IMR-90 (cell line): Measurements from ENCODE around the gene DERA.

ENCODE experiments used
- CEBPB ChIP-seq: IDR thresholded peaks from 2 replicates; pipeline ENCODE4 v1.6.1; 2012; ENCODE audit warnings: low read depth, low read length, improper control_type of control experiment
- CHD1 ChIP-seq: IDR thresholded peaks from 2 replicates; pipeline ENCODE4 v1.6.1; 2012; ENCODE audit warnings: low read depth, low read length, improper control_type of control experiment
- FOS ChIP-seq: fragments of 150-350 bp; IDR thresholded peaks from 2 replicates; pipeline ENCODE4 v1.6.1; 2016; ENCODE audit warnings: low read depth, low read length
- MAFK ChIP-seq: IDR thresholded peaks from 2 replicates; pipeline ENCODE4 v1.6.1; 2012; ENCODE audit warnings: low read depth, low read length, improper control_type of control experiment
- MXI1 ChIP-seq: IDR thresholded peaks from 2 replicates; pipeline ENCODE4 v1.6.1; 2012; ENCODE audit warnings: low read depth, mild to moderate bottlenecking, low read length, moderate library complexity, borderline replicate concordance
- POLR2A ChIP-seq: IDR thresholded peaks from 2 replicates; pipeline ENCODE4 v1.6.1; 2012; ENCODE audit warnings: mild to moderate bottlenecking, low read depth, low read length
- RAD21 ChIP-seq: IDR thresholded peaks from 2 replicates; pipeline ENCODE4 v1.6.1; 2012; ENCODE audit warnings: low read length, improper control_type of control experiment
- RCOR1 ChIP-seq: IDR thresholded peaks from 2 replicates; pipeline ENCODE4 v1.6.1; 2012; ENCODE audit warnings: mild to moderate bottlenecking, low read length, improper control_type of control experiment; ENCODE audit not compliant: insufficient replicate concordance
- SMC3 ChIP-seq: fragments of 150-350 bp; IDR thresholded peaks from 2 replicates; pipeline ENCODE4 v1.6.1; 2016; ENCODE audit warnings: low read depth, mild to moderate bottlenecking, antibody characterized with exemption, low read length, moderate library complexity
- TF ChIP-seq, protein P1 (sequence below): conservative IDR thresholded peaks from 2 replicates; pipeline ENCODE4 v1.5.1; 2012; ENCODE audit warnings: mild to moderate bottlenecking, low read depth, low read length, improper control_type of control experiment
- TF ChIP-seq, protein P2 (sequence below): fragments of 150-350 bp; IDR thresholded peaks from 2 replicates; pipeline ENCODE4 v1.6.1; 2017; ENCODE audit warnings: mild to moderate bottlenecking, antibody characterized with exemption, low read length, low read depth

DNA sequence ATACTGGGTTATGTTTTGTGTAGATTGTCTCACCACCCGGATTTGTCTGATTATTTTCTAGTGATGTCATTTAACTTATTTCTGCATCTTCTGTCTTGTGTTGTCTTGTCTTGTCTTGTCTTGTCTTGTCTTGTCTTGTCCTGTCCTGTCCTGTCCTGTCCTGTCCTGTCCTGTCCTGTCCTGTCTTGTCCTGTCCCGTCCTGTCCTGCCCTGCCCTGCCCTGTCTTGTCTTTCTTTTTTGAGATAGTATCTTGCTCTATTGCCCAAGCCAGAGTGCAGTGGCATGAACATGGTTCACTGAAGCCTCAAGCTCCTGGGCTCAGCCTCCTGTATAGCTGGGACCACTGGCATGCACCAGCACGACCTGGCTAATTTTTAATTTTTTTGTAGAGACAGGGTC lies 25.6 kb downstream of the DERA start:
- TF ChIP-seq POLR2A: no peak
- TF ChIP-seq MXI1: no peak
- TF ChIP-seq, protein P1, sequence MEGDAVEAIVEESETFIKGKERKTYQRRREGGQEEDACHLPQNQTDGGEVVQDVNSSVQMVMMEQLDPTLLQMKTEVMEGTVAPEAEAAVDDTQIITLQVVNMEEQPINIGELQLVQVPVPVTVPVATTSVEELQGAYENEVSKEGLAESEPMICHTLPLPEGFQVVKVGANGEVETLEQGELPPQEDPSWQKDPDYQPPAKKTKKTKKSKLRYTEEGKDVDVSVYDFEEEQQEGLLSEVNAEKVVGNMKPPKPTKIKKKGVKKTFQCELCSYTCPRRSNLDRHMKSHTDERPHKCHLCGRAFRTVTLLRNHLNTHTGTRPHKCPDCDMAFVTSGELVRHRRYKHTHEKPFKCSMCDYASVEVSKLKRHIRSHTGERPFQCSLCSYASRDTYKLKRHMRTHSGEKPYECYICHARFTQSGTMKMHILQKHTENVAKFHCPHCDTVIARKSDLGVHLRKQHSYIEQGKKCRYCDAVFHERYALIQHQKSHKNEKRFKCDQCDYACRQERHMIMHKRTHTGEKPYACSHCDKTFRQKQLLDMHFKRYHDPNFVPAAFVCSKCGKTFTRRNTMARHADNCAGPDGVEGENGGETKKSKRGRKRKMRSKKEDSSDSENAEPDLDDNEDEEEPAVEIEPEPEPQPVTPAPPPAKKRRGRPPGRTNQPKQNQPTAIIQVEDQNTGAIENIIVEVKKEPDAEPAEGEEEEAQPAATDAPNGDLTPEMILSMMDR: no peak
- no peak for TF ChIP-seq SMC3
- TF ChIP-seq MAFK: no peak
- TF ChIP-seq RAD21: no peak
- TF ChIP-seq RCOR1: no peak
- TF ChIP-seq FOS: no peak
- no peak for TF ChIP-seq CEBPB
- TF ChIP-seq CHD1: no peak
- TF ChIP-seq, protein P2, sequence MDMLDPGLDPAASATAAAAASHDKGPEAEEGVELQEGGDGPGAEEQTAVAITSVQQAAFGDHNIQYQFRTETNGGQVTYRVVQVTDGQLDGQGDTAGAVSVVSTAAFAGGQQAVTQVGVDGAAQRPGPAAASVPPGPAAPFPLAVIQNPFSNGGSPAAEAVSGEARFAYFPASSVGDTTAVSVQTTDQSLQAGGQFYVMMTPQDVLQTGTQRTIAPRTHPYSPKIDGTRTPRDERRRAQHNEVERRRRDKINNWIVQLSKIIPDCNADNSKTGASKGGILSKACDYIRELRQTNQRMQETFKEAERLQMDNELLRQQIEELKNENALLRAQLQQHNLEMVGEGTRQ: no peak
